GM23338 (cell line): ENCODE results near the gene ST6GALNAC3. TPM values are rescaled to one million over a fixed set of nuclear protein-coding genes. Genes with fewer than 3 reads are reported as not detected.

Experiments used
- ATAC-seq: fragments of 200-7000 bp; cut with Tn5 transposase; 3 replicates; pipeline ENCODE4 v1.9.1; 2020
- DNase-seq: peaks from one replicate; pipeline ENCODE4 v3.0.0-alpha.2; 2015; ENCODE audit warnings: low spot score
- H2AFZ ChIP-seq: fragments of 200-600 bp; sonication (generic); 2 replicates; pipeline ENCODE4 v1.8.0; 2016; ENCODE audit warnings: antibody characterized with exemption, mild to moderate bottlenecking, moderate library complexity
- H3F3A ChIP-seq: fragments of 200-600 bp; sonication (generic); replicated peaks from 2 replicates; pipeline ENCODE4 v1.8.0; 2017; ENCODE audit warnings: antibody characterized with exemption, mixed run types, low read depth
- H3K27ac ChIP-seq: fragments of 200-600 bp; sonication (generic); 2 replicates; pipeline ENCODE4 v1.6.1; 2016; ENCODE audit warnings: low read depth
- H3K27me3 ChIP-seq: fragments of 200-600 bp; sonication (generic); 2 replicates; pipeline ENCODE4 v1.8.0; 2016; ENCODE audit warnings: mild to moderate bottlenecking, mixed run types, moderate library complexity; ENCODE audit not compliant: insufficient read depth
- H3K36me3 ChIP-seq: fragments of 200-600 bp; sonication (generic); 2 replicates; pipeline ENCODE4 v1.8.0; 2016; ENCODE audit warnings: mild to moderate bottlenecking; ENCODE audit not compliant: insufficient read depth
- H3K4me1 ChIP-seq: fragments of 200-600 bp; sonication (generic); 2 replicates; pipeline ENCODE4 v1.8.0; 2016; ENCODE audit warnings: mild to moderate bottlenecking, moderate library complexity; ENCODE audit not compliant: insufficient read depth
- H3K4me2 ChIP-seq: fragments of 200-600 bp; sonication (generic); 2 replicates; pipeline ENCODE4 v1.7.1; 2017; ENCODE audit warnings: mixed run types
- H3K4me3 ChIP-seq: fragments of 200-600 bp; sonication (generic); 2 replicates; pipeline ENCODE4 v1.6.1; 2016; ENCODE audit warnings: mixed run types
- H3K79me2 ChIP-seq: fragments of 200-600 bp; sonication (generic); replicated peaks from 2 replicates; pipeline ENCODE4 v1.8.0; 2017; ENCODE audit warnings: mild to moderate bottlenecking; ENCODE audit not compliant: insufficient read depth
- H3K9me2 ChIP-seq: fragments of 200-600 bp; sonication (generic); 2 replicates; pipeline ENCODE4 v1.8.0; 2017; ENCODE audit not compliant: insufficient read depth
- H4K20me1 ChIP-seq: fragments of 200-600 bp; sonication (generic); replicated peaks from 2 replicates; pipeline ENCODE4 v1.8.0; 2017; ENCODE audit warnings: mild to moderate bottlenecking; ENCODE audit not compliant: insufficient read depth
- H3K27ac Mint-ChIP-seq: 2 replicates; pipeline ENCODE4 v1.8.0; 2020; ENCODE audit warnings: inconsistent platforms, mild to moderate bottlenecking, moderate library complexity, mixed read lengths
- H3K27me3 Mint-ChIP-seq: 3 replicates; pipeline ENCODE4 v1.8.0; 2022; ENCODE audit warnings: low read depth, mild to moderate bottlenecking, moderate library complexity, mixed read lengths, inconsistent platforms; ENCODE audit not compliant: insufficient read depth, poor library complexity
- H3K36me3 Mint-ChIP-seq: 3 replicates; pipeline ENCODE4 v1.8.0; 2021; ENCODE audit warnings: low read depth, mild to moderate bottlenecking, inconsistent platforms, moderate library complexity, mixed read lengths
- H3K4me1 Mint-ChIP-seq: 3 replicates; pipeline ENCODE4 v1.8.0; 2020; ENCODE audit warnings: mild to moderate bottlenecking, inconsistent platforms, mixed read lengths
- H3K4me3 Mint-ChIP-seq: 3 replicates; pipeline ENCODE4 v1.8.0; 2021; ENCODE audit warnings: moderate library complexity, mild to moderate bottlenecking, inconsistent platforms, mixed read lengths
- H3K9me3 Mint-ChIP-seq: 3 replicates; pipeline ENCODE4 v1.8.0; 2020; ENCODE audit warnings: moderate library complexity, mild to moderate bottlenecking, inconsistent platforms, mixed read lengths
- CREB1 ChIP-seq: fragments of 250-450 bp; sonication (Bioruptor Pico); IDR thresholded peaks from 2 replicates; pipeline ENCODE4 v1.5.0; 2020; ENCODE audit warnings: low read depth, mild to moderate bottlenecking, moderate library complexity
- EZH2 ChIP-seq: fragments of 200-600 bp; sonication (generic); IDR thresholded peaks from one replicate; pipeline ENCODE4 v1.8.0; 2017; ENCODE audit warnings: antibody characterized with exemption, mild to moderate bottlenecking, low read depth; ENCODE audit not compliant: unreplicated experiment
- EZH2phosphoT487 ChIP-seq: fragments of 200-600 bp; sonication (generic); IDR thresholded peaks from one replicate; pipeline ENCODE4 v1.8.1; 2018; ENCODE audit warnings: antibody characterized with exemption; ENCODE audit not compliant: unreplicated experiment
- JUNB ChIP-seq: IDR thresholded peaks from one replicate; pipeline ENCODE4 v1.6.1; 2016; ENCODE audit warnings: antibody characterized with exemption; ENCODE audit not compliant: unreplicated experiment
- NANOG ChIP-seq: IDR thresholded peaks from 2 replicates; pipeline ENCODE4 v1.6.1; 2016; ENCODE audit warnings: antibody characterized with exemption, borderline replicate concordance
- POLR2AphosphoS5 ChIP-seq: IDR thresholded peaks from 2 replicates; pipeline ENCODE4 v1.6.1; 2016; ENCODE audit warnings: antibody characterized with exemption, low read depth
- REST ChIP-seq: IDR thresholded peaks from one replicate; pipeline ENCODE4 v1.6.1; 2018; ENCODE audit warnings: antibody characterized with exemption; ENCODE audit not compliant: unreplicated experiment
- STAT1 ChIP-seq: IDR thresholded peaks from one replicate; pipeline ENCODE4 v1.6.1; 2016; ENCODE audit warnings: antibody characterized with exemption; ENCODE audit not compliant: unreplicated experiment
- ZNF114 ChIP-seq: fragments of 250-450 bp; sonication (Bioruptor Pico); IDR thresholded peaks from 2 replicates; pipeline ENCODE4 v1.5.0; 2020; ENCODE audit warnings: mild to moderate bottlenecking, moderate library complexity
- ZNF331 ChIP-seq: fragments of 250-450 bp; sonication (Bioruptor Pico); IDR thresholded peaks from 2 replicates; pipeline ENCODE4 v1.5.0; 2020; ENCODE audit warnings: low read depth, mild to moderate bottlenecking, moderate library complexity
- ZNF462 ChIP-seq: fragments of 250-450 bp; sonication (Bioruptor Pico); IDR thresholded peaks from 2 replicates; pipeline ENCODE4 v1.5.0; 2020; ENCODE audit warnings: mild to moderate bottlenecking, moderate library complexity
- polyA plus RNA-seq: library from polyadenylated mRNA; unstranded; fragments of >200 nt; fragmentation: Nextera tagmentation; extraction: Ambion mirVana; gene quantifications from 2 replicates; pipeline ENCODE4 v1.2.1, GENCODE V29; 2016
- total RNA-seq: library from RNA; depleted of rRNA; stranded (reverse); fragments of >200 nt; shearing (Covaris generic); gene quantifications from 2 replicates; pipeline ENCODE4 v1.2.3, GENCODE V29; 2014

The ST6GALNAC3 gene
- total and polyA plus RNA-seq, 2 experiments from 2014 or later, result 4.7 to 11.6 TPM

GRCh38 chr1:76230842-76231281 is 156.3 kb downstream of the ST6GALNAC3 start (continued):
- TF ChIP-seq STAT1 (no peak), ZNF331 (CRISPR knock-in tag) (no peak), CREB1 (0 out of 2 replicates have a peak, but pooled peaks have one; percentile 30), ZNF114 (CRISPR knock-in tag) (peak; percentile 94; the same call in 1 of the 2 replicates), NANOG (peak; percentile 35; the same call in 1 of the 2 replicates), REST (no peak), POLR2AphosphoS5 (0 out of 2 replicates have a peak, but pooled peaks have one; percentile 30), EZH2 (no peak)

- no peak for DNase-seq
- no peak overlapping the region for H3K4me3 ChIP-seq
- H3K79me2 ChIP-seq, result no peaks in the 10 kb centered on the region
- H3K9me3 Mint-ChIP-seq, result no peaks in the 10 kb centered on the region
- H3K27me3 ChIP-seq, result no peaks in the 10 kb centered on the region
- peak overlapping the region; percentile 15 for H3K4me2 ChIP-seq
- H3K27ac ChIP-seq, result peak overlapping the region; percentile 81
- H3K4me3 Mint-ChIP-seq, result no peak overlapping the region
- no peaks in the 10 kb centered on the region for H4K20me1 ChIP-seq
- peaks cover 64% of the 10 kb centered on the region for H3K4me1 Mint-ChIP-seq
- H3K4me1 ChIP-seq, result peaks cover 58% of the 10 kb centered on the region
- H3K36me3 ChIP-seq, result no peaks in the 10 kb centered on the region
- H3K9me2 ChIP-seq, result peaks cover 13% of the 10 kb centered on the region; the same call in 1 of the 2 replicates
- 0 out of 2 replicates have a peak, but pooled peaks cover 4% of the 10 kb centered on the region for H3F3A ChIP-seq
- H3K27me3 Mint-ChIP-seq, result peaks cover 6% of the 10 kb centered on the region
- H3K27ac Mint-ChIP-seq, result peak overlapping the region; percentile 5
- no peak for ATAC-seq
- H3K36me3 Mint-ChIP-seq, result peaks cover 12% of the 10 kb centered on the region; the same call in 2 of the 3 replicates
- no peak overlapping the region for H2AFZ ChIP-seq
- TF ChIP-seq REST (no peak), EZH2phosphoT487 (no peak), ZNF331 (CRISPR knock-in tag) (no peak), ZNF462 (CRISPR knock-in tag) (no peak), POLR2AphosphoS5 (no peak), NANOG (no peak), JUNB (no peak)
Observed at GRCh38 chr1:76231320-76231719, 156.8 kb downstream of the ST6GALNAC3 start.
